ENCODE data around the gene PLCD1.
A peak's percentile ranks its signal among the peaks of the same experiment; 100 is the strongest.

PLCD1 gene

DNA sequence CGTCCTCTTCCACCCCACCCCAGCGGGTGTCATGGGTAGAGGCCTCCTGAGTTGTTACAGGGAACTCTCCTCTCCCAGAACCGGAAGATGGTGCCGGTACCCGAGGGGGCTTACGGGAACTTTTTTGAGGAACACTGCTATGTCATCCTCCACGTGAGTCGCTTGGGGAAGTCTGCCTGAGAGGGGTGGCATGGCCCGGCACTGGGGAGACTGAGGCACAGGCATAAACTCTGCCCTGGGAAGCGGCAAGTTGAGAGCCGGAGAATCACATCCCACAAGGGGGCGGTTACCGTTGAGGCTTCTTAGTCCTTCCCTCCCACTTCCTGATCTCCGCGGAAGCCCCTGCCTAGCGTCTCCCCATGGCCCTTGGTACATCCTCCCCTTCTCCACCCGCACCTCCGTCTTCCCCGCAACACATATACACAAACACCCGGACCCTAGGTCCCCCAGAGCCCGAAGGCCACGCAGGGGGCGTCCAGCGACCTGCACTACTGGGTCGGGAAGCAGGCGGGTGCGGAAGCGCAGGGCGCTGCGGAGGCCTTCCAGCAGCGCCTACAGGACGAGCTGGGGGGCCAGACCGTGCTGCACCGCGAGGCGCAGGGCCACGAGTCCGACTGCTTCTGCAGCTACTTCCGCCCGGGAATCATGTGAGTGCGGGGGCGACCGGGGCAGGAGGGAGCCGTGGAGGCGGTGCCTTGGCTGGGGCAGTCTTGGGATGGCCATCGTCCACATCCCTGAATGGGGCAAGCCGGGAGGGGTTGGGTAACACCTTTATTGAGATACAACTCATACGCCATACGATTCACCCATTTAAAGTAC is 35.4 kb downstream of the PLCD1 start:
- Histone ChIP-seq H2BK5ac (ENCODE audit: low read length) (peak overlapping the region; percentile 54), H3K79me1 (ENCODE audit: low read depth, low read length) (no peaks in the 10 kb centered on the region), H4K8ac (ENCODE audit: low read depth, low read length) (peak overlapping the region; percentile 83), H3K27me3 (ENCODE audit: control insufficient read depth in 3 of 3, insufficient read depth in 3 of 3, low read depth in 1 of 3, low read length in 3 of 3) (peaks cover 0 to 70% (median 6%) of the 10 kb centered on the region in 3 experiments), H3K23ac (ENCODE audit: low read depth, low read length, poor library complexity) (peak overlapping the region; percentile 95), H3K9ac (ENCODE audit: low read depth, low read length, poor library complexity) (peak overlapping the region; percentile 91), H3K4me3 (ENCODE audit: low read length in 2 of 2) (peak overlapping the region in 1 of 2 donors; percentile 82), H2BK12ac (ENCODE audit: low read length) (peak overlapping the region; percentile 75), H3K18ac (ENCODE audit: low read length) (peak overlapping the region; percentile 98), H3K4ac (ENCODE audit: low read length) (peak overlapping the region; percentile 40), H3K4me2 (ENCODE audit: insufficient read depth, low read length, poor library complexity, severe bottlenecking) (peak overlapping the region; percentile 80), H2BK15ac (ENCODE audit: low read length) (peak overlapping the region; percentile 87), H3K4me1 (ENCODE audit: control insufficient read depth in 2 of 2, insufficient read depth in 1 of 2, low read depth in 1 of 2, low read length in 2 of 2) (peaks cover 0 to 15% of the 10 kb centered on the region in 2 donors), H4K91ac (ENCODE audit: low read depth, low read length, poor library complexity) (no peak overlapping the region), H3K14ac (ENCODE audit: low read length) (peak overlapping the region; percentile 95), H2AK5ac (ENCODE audit: low read depth, low read length) (peak overlapping the region; percentile 72), H3K27ac (replicated peaks; ENCODE audit: low read length) (no peak overlapping the region), H3K9me3 (replicated peaks in 1 of 2; ENCODE audit: control insufficient read depth in 2 of 2, insufficient read depth in 1 of 2, low read depth in 1 of 2, low read length in 2 of 2) (no peaks in the 10 kb centered on the region), H2BK120ac (ENCODE audit: low read depth, low read length) (peak overlapping the region; percentile 63), H2AFZ (ENCODE audit: low read length) (peak overlapping the region; percentile 77), H3K36me3 (replicated peaks in 1 of 2; ENCODE audit: control insufficient read depth in 2 of 2, insufficient read depth in 2 of 2, low read length in 2 of 2) (peaks cover 0 to 2% of the 10 kb centered on the region in 2 donors)
- no CpG with 5 or more reads among the region's 49 CpGs for WGBS, 2 donors (ENCODE audit: extremely low coverage in 2 of 2, insufficient read length in 2 of 2, insufficient replicate concordance in 1 of 2)
- DNase-seq (ENCODE audit: low spot score), result peak; percentile 17

GRCh38 chr3:37993460-37993819 is 36.0 kb downstream of the PLCD1 start:
- DNase-seq (ENCODE audit: low spot score), result no peak
- Histone ChIP-seq H4K8ac (ENCODE audit: low read depth, low read length) (no peak overlapping the region), H2BK5ac (ENCODE audit: low read length) (no peak overlapping the region), H3K4me2 (ENCODE audit: insufficient read depth, low read length, poor library complexity, severe bottlenecking) (no peak overlapping the region), H2BK15ac (ENCODE audit: low read length) (no peak overlapping the region), H3K4ac (ENCODE audit: low read length) (no peak overlapping the region), H3K79me1 (ENCODE audit: low read depth, low read length) (no peaks in the 10 kb centered on the region), H4K91ac (ENCODE audit: low read depth, low read length, poor library complexity) (no peak overlapping the region), H3K9ac (ENCODE audit: low read depth, low read length, poor library complexity) (no peak overlapping the region), H3K18ac (ENCODE audit: low read length) (peak overlapping the region; percentile 98), H3K27ac (replicated peaks; ENCODE audit: low read length) (no peak overlapping the region), H2AFZ (ENCODE audit: low read length) (no peak overlapping the region), H2AK5ac (ENCODE audit: low read depth, low read length) (peak overlapping the region; percentile 72), H3K9me3 (replicated peaks in 1 of 2; ENCODE audit: control insufficient read depth in 2 of 2, insufficient read depth in 1 of 2, low read depth in 1 of 2, low read length in 2 of 2) (no peaks in the 10 kb centered on the region), H2BK120ac (ENCODE audit: low read depth, low read length) (no peak overlapping the region), H3K4me1 (ENCODE audit: control insufficient read depth in 2 of 2, insufficient read depth in 1 of 2, low read depth in 1 of 2, low read length in 2 of 2) (peaks cover 0 to 12% of the 10 kb centered on the region in 2 donors), H3K27me3 (ENCODE audit: control insufficient read depth in 3 of 3, insufficient read depth in 3 of 3, low read depth in 1 of 3, low read length in 3 of 3) (peaks cover 0 to 71% (median 4%) of the 10 kb centered on the region in 3 experiments), H3K4me3 (ENCODE audit: low read length in 2 of 2) (no peak overlapping the region), H2BK12ac (ENCODE audit: low read length) (no peak overlapping the region), H3K36me3 (replicated peaks in 1 of 2; ENCODE audit: control insufficient read depth in 2 of 2, insufficient read depth in 2 of 2, low read length in 2 of 2) (peaks cover 0 to 2% of the 10 kb centered on the region in 2 donors), H3K14ac (ENCODE audit: low read length) (no peak overlapping the region), H3K23ac (ENCODE audit: low read depth, low read length, poor library complexity) (no peak overlapping the region)
- WGBS, 2 donors (ENCODE audit: extremely low coverage in 2 of 2, insufficient read length in 2 of 2, insufficient replicate concordance in 1 of 2), result no CpG with 5 or more reads among the region's 6 CpGs

DNA sequence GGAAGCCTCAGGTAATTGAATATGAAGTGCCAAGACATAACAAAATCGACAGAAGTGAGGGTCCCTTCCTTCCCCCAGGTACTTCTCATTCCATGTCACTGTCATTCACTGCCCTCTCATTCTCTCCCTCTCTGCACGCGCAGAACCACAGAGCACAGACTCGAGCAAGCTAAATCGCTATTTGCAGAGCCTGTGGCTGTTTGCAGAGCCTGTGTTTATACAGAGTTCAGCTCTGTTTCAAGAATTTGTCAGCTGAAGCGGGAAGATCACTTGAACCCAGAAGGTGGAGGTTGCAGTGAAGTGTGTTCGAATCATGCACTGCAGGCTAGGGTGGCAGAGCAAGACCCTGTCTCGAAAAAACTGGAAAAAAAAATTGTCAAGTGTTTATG is 36.4 kb downstream of the PLCD1 start:
- H3K18ac ChIP-seq (ENCODE audit: low read length), result no peak overlapping the region
- WGBS, 2 donors (ENCODE audit: extremely low coverage in 2 of 2, insufficient read length in 2 of 2, insufficient replicate concordance in 1 of 2), result no CpG with 5 or more reads among the region's 8 CpGs
- peaks cover 0 to 68% (median 0%) of the 10 kb centered on the region in 3 experiments for H3K27me3 ChIP-seq (ENCODE audit: control insufficient read depth in 3 of 3, insufficient read depth in 3 of 3, low read depth in 1 of 3, low read length in 3 of 3)
- H2BK120ac ChIP-seq (ENCODE audit: low read depth, low read length), result no peak overlapping the region
- no peaks in the 10 kb centered on the region for H3K79me1 ChIP-seq (ENCODE audit: low read depth, low read length)
- H2BK5ac ChIP-seq (ENCODE audit: low read length), result no peak overlapping the region
- no peak overlapping the region for H4K91ac ChIP-seq (ENCODE audit: low read depth, low read length, poor library complexity)
- H2BK12ac ChIP-seq (ENCODE audit: low read length), result no peak overlapping the region
- H3K4ac ChIP-seq (ENCODE audit: low read length), result no peak overlapping the region
- H3K9me3 ChIP-seq (replicated peaks in 1 of 2; ENCODE audit: control insufficient read depth in 2 of 2, insufficient read depth in 1 of 2, low read depth in 1 of 2, low read length in 2 of 2), result no peaks in the 10 kb centered on the region
- no peak overlapping the region for H3K4me3 ChIP-seq (ENCODE audit: low read length in 2 of 2)
- H3K36me3 ChIP-seq (replicated peaks in 1 of 2; ENCODE audit: control insufficient read depth in 2 of 2, insufficient read depth in 2 of 2, low read length in 2 of 2), result peaks cover 0 to 2% of the 10 kb centered on the region in 2 donors
- peaks cover 0 to 9% of the 10 kb centered on the region in 2 donors for H3K4me1 ChIP-seq (ENCODE audit: control insufficient read depth in 2 of 2, insufficient read depth in 1 of 2, low read depth in 1 of 2, low read length in 2 of 2)
- H3K23ac ChIP-seq (ENCODE audit: low read depth, low read length, poor library complexity), result no peak overlapping the region
- no peak for DNase-seq (ENCODE audit: low spot score)
- H3K14ac ChIP-seq (ENCODE audit: low read length), result no peak overlapping the region
- H4K8ac ChIP-seq (ENCODE audit: low read depth, low read length), result no peak overlapping the region
- H3K4me2 ChIP-seq (ENCODE audit: insufficient read depth, low read length, poor library complexity, severe bottlenecking), result no peak overlapping the region
- H2BK15ac ChIP-seq (ENCODE audit: low read length), result no peak overlapping the region
- H3K27ac ChIP-seq (replicated peaks; ENCODE audit: low read length), result no peak overlapping the region
- no peak overlapping the region for H3K9ac ChIP-seq (ENCODE audit: low read depth, low read length, poor library complexity)
- H2AFZ ChIP-seq (ENCODE audit: low read length), result no peak overlapping the region
- H2AK5ac ChIP-seq (ENCODE audit: low read depth, low read length), result peak overlapping the region; percentile 86

GRCh38 chr3:37992271-37993066 is 37.0 kb downstream of the PLCD1 start:
- Histone ChIP-seq H3K4me1 (ENCODE audit: control insufficient read depth in 2 of 2, insufficient read depth in 1 of 2, low read depth in 1 of 2, low read length in 2 of 2) (peaks cover 0 to 9% of the 10 kb centered on the region in 2 donors), H4K91ac (ENCODE audit: low read depth, low read length, poor library complexity) (no peak overlapping the region), H3K79me1 (ENCODE audit: low read depth, low read length) (no peaks in the 10 kb centered on the region), H3K23ac (ENCODE audit: low read depth, low read length, poor library complexity) (peak overlapping the region; percentile 45), H3K4me3 (ENCODE audit: low read length in 2 of 2) (no peak overlapping the region), H4K8ac (ENCODE audit: low read depth, low read length) (no peak overlapping the region), H3K27ac (replicated peaks; ENCODE audit: low read length) (no peak overlapping the region), H2AK5ac (ENCODE audit: low read depth, low read length) (peak overlapping the region; percentile 86), H3K14ac (ENCODE audit: low read length) (no peak overlapping the region), H2BK15ac (ENCODE audit: low read length) (peak overlapping the region; percentile 38), H2AFZ (ENCODE audit: low read length) (no peak overlapping the region), H3K27me3 (ENCODE audit: control insufficient read depth in 3 of 3, insufficient read depth in 3 of 3, low read depth in 1 of 3, low read length in 3 of 3) (peaks cover 0 to 67% (median 0%) of the 10 kb centered on the region in 3 experiments), H3K9me3 (replicated peaks in 1 of 2; ENCODE audit: control insufficient read depth in 2 of 2, insufficient read depth in 1 of 2, low read depth in 1 of 2, low read length in 2 of 2) (no peaks in the 10 kb centered on the region), H2BK120ac (ENCODE audit: low read depth, low read length) (no peak overlapping the region), H3K18ac (ENCODE audit: low read length) (no peak overlapping the region), H3K4ac (ENCODE audit: low read length) (no peak overlapping the region), H3K4me2 (ENCODE audit: insufficient read depth, low read length, poor library complexity, severe bottlenecking) (no peak overlapping the region), H2BK5ac (ENCODE audit: low read length) (no peak overlapping the region), H3K9ac (ENCODE audit: low read depth, low read length, poor library complexity) (peak overlapping the region; percentile 50), H2BK12ac (ENCODE audit: low read length) (no peak overlapping the region), H3K36me3 (replicated peaks in 1 of 2; ENCODE audit: control insufficient read depth in 2 of 2, insufficient read depth in 2 of 2, low read length in 2 of 2) (peaks cover 0 to 2% of the 10 kb centered on the region in 2 donors)
- no CpG with 5 or more reads among the region's 9 CpGs for WGBS, 2 donors (ENCODE audit: extremely low coverage in 2 of 2, insufficient read length in 2 of 2, insufficient replicate concordance in 1 of 2)
- DNase-seq (ENCODE audit: low spot score), result no peak
